ENCODE measurements around the gene MAK. TPM values are rescaled to one million over a fixed set of nuclear protein-coding genes. Genes with fewer than 3 reads are reported as not detected.
"Not testable (repeated sequence)": the region's sequence is repeated elsewhere in the genome, so short reads cannot be mapped to it uniquely, and the experiment has no call there.

MAK gene
- total RNA-seq, 1 experiment from 2014 or later, result 0.95 TPM

- in situ Hi-C loops (cut with HindIII; ENCODE audit: low sequenced_read_pairs), result no loop called here
- no peak for DNase-seq (ENCODE audit: low spot score)
These were observed 37.5 kb downstream of the MAK start for GRCh38 chr6:10800810-10801209.

GRCh38 chr6:10794239-10794638 is 44.1 kb downstream of the MAK start:
- DNase-seq (ENCODE audit: low spot score), result no peak
- in situ Hi-C loops (cut with HindIII; ENCODE audit: low sequenced_read_pairs), result no loop called here

- in situ Hi-C loops (cut with HindIII; ENCODE audit: low sequenced_read_pairs), result no loop called here
- DNase-seq (ENCODE audit: low spot score), result no peak
These were observed 44.6 kb downstream of the MAK start for GRCh38 chr6:10793695-10794094.

GRCh38 chr6:10793035-10793434 is 45.3 kb downstream of the MAK start:
- no peak for DNase-seq (ENCODE audit: low spot score)
- in situ Hi-C loops (cut with HindIII; ENCODE audit: low sequenced_read_pairs), result no loop called here

- in situ Hi-C loops (cut with HindIII; ENCODE audit: low sequenced_read_pairs), result no loop called here
- no peak for DNase-seq (ENCODE audit: low spot score)
These were observed 46.2 kb downstream of the MAK start for GRCh38 chr6:10792101-10792500.

GRCh38 chr6:10791673-10792072 is 46.7 kb downstream of the MAK start:
- in situ Hi-C loops (cut with HindIII; ENCODE audit: low sequenced_read_pairs), result no loop called here

GRCh38 chr6:10779076-10779475 is 59.3 kb downstream of the MAK start:
- in situ Hi-C loops (cut with HindIII; ENCODE audit: low sequenced_read_pairs), result no loop called here
- peak; percentile 11 for DNase-seq (ENCODE audit: low spot score)

More at GRCh38 chr6:10791673-10792072, 46.7 kb downstream of the MAK start:
- DNase-seq (ENCODE audit: low spot score), result no peak

GRCh38 chr6:10778230-10778629 is 60.1 kb downstream of the MAK start:
- in situ Hi-C loops (cut with HindIII; ENCODE audit: low sequenced_read_pairs), result no loop called here
- no peak for DNase-seq (ENCODE audit: low spot score)

- no peak for DNase-seq (ENCODE audit: low spot score)
- in situ Hi-C loops (cut with HindIII; ENCODE audit: low sequenced_read_pairs), result no loop called here
These were observed 66.9 kb downstream of the MAK start for GRCh38 chr6:10771371-10771894.

- in situ Hi-C loops (cut with HindIII; ENCODE audit: low sequenced_read_pairs), result no loop called here
- no peak for DNase-seq (ENCODE audit: low spot score)
These were observed 68.9 kb downstream of the MAK start for GRCh38 chr6:10769419-10769818.

- in situ Hi-C loops (cut with HindIII; ENCODE audit: low sequenced_read_pairs), result no loop called here
- no peak for DNase-seq (ENCODE audit: low spot score)
These were observed 75.3 kb downstream of the MAK start for GRCh38 chr6:10763006-10763405.

GRCh38 chr6:10759884-10760329 is 78.4 kb downstream of the MAK start:
- peak; percentile 18 for DNase-seq (ENCODE audit: low spot score)
- in situ Hi-C loops (cut with HindIII; ENCODE audit: low sequenced_read_pairs), result no loop called here

- peak; percentile 55 for DNase-seq (ENCODE audit: low spot score)
- in situ Hi-C loops (cut with HindIII; ENCODE audit: low sequenced_read_pairs), result no loop called here
These were observed 79.0 kb downstream of the MAK start for GRCh38 chr6:10759312-10759839.

- DNase-seq (ENCODE audit: low spot score), result no peak
- in situ Hi-C loops (cut with HindIII; ENCODE audit: low sequenced_read_pairs), result no loop called here
These were observed 82.3 kb downstream of the MAK start for GRCh38 chr6:10756085-10756484.

GRCh38 chr6:10751757-10752156 is 86.6 kb downstream of the MAK start:
- DNase-seq (ENCODE audit: low spot score); in situ Hi-C loops (cut with HindIII; ENCODE audit: low sequenced_read_pairs): not testable (repeated sequence)

- DNase-seq (ENCODE audit: low spot score); in situ Hi-C loops (cut with HindIII; ENCODE audit: low sequenced_read_pairs): not testable (repeated sequence)
These were observed 87.8 kb downstream of the MAK start for GRCh38 chr6:10750568-10750967.

- in situ Hi-C loops (cut with HindIII; ENCODE audit: low sequenced_read_pairs), result no loop called here
These were observed 88.6 kb downstream of the MAK start for GRCh38 chr6:10749734-10750133.

GRCh38 chr6:10747251-10747972 is 90.9 kb downstream of the MAK start, which contains the start of gene TMEM14B:
TMEM14B (plus strand) TSS chr6:10747805; CDS start chr6:10749246, 1,441 bp downstream.
- peak; percentile 99 for DNase-seq (ENCODE audit: low spot score)
- in situ Hi-C loops (cut with HindIII; ENCODE audit: low sequenced_read_pairs), result no loop called here

More at GRCh38 chr6:10749734-10750133, 88.6 kb downstream of the MAK start:
- no peak for DNase-seq (ENCODE audit: low spot score)

GRCh38 chr6:10746915-10747250 is 91.5 kb downstream of the MAK start:
- DNase-seq (ENCODE audit: low spot score), result no peak
- in situ Hi-C loops (cut with HindIII; ENCODE audit: low sequenced_read_pairs), result no loop called here

- in situ Hi-C loops (cut with HindIII; ENCODE audit: low sequenced_read_pairs), result no loop called here
- no peak for DNase-seq (ENCODE audit: low spot score)
These were observed 93.2 kb downstream of the MAK start for GRCh38 chr6:10745116-10745515.

GRCh38 chr6:10743515-10743914 is 94.8 kb downstream of the MAK start:
- DNase-seq (ENCODE audit: low spot score), result no peak
- in situ Hi-C loops (cut with HindIII; ENCODE audit: low sequenced_read_pairs), result no loop called here
